ENCODE results near the gene WNT7A. TPM values are rescaled to one million over a fixed set of nuclear protein-coding genes. Genes with fewer than 3 reads are reported as not detected.

WNT7A gene
- total RNA-seq, 2 experiments from 2014 or later: 22.4 to 24.7 TPM

DNA sequence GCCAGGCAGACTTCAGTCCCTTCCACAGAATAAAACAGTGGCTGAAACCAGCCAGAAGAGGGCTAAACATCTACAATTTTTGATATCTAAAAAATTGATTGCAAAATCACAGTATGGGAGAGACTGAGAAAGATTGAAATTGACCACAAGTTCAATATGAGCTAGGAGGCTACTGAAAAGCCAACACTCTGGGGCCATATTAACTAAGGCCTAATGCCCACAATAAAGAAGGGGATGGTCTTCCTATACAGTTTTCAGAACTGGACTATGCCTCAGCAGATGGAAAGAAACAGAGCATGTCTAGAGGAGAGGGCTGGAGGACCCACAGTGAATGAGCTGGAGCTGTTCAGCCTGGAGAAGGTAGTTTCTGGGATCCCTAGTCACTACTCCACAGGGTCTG, 53.2 kb downstream of the WNT7A start:
- TF ChIP-seq, protein P1, sequence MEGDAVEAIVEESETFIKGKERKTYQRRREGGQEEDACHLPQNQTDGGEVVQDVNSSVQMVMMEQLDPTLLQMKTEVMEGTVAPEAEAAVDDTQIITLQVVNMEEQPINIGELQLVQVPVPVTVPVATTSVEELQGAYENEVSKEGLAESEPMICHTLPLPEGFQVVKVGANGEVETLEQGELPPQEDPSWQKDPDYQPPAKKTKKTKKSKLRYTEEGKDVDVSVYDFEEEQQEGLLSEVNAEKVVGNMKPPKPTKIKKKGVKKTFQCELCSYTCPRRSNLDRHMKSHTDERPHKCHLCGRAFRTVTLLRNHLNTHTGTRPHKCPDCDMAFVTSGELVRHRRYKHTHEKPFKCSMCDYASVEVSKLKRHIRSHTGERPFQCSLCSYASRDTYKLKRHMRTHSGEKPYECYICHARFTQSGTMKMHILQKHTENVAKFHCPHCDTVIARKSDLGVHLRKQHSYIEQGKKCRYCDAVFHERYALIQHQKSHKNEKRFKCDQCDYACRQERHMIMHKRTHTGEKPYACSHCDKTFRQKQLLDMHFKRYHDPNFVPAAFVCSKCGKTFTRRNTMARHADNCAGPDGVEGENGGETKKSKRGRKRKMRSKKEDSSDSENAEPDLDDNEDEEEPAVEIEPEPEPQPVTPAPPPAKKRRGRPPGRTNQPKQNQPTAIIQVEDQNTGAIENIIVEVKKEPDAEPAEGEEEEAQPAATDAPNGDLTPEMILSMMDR (IDR thresholded peaks at IDR 0.05): no peak
- no peaks in the 10 kb centered on the region for H3K27me3 ChIP-seq (ENCODE audit: control insufficient read depth in 1 of 2, insufficient read depth in 2 of 2, low read length in 2 of 2)
- CTCF ChIA-PET: interaction anchor here (3.8 kb wide), 1 partner anchor 54 kb away, joined by 14 read pairs; the partner anchor contains the start of gene WNT7A
- intact Hi-C loops (cut with DNase I, micrococcal nuclease): loop anchor here (5.0 kb wide), 1 partner anchor 56 kb away; the partner anchor contains the start of gene WNT7A (in 2 of the 2)
- no peaks in the 10 kb centered on the region for H3K4me1 ChIP-seq (ENCODE audit: insufficient read depth, low read length)
- H3K27ac ChIP-seq (ENCODE audit: low read depth in 1 of 2, low read length in 2 of 2): no peak overlapping the region
- ATAC-seq (ENCODE audit: poor library complexity) (no peak), DNase-seq (no peak)
- no peaks in the 10 kb centered on the region for H3K9me3 Mint-ChIP-seq
- POLR2A ChIA-PET: interaction anchor here (0.7 kb wide), 1 partner anchor 172 kb away, joined by 3 read pairs; no protein-coding TSS in a partner anchor
- no peak overlapping the region for H3K4me3 Mint-ChIP-seq
- no peaks in the 10 kb centered on the region for H3K27me3 Mint-ChIP-seq
- peaks cover 0 to 5% of the 10 kb centered on the region in 2 experiments for H3K9me3 ChIP-seq (ENCODE audit: control insufficient read depth in 1 of 2, insufficient read depth in 1 of 2, low read length in 2 of 2)
- H3K4me3 ChIP-seq (ENCODE audit: low read length): no peak overlapping the region
- peaks cover 61% of the 10 kb centered on the region for H3K36me3 Mint-ChIP-seq (ENCODE audit: low read depth)
- peaks cover 12% of the 10 kb centered on the region for H3K4me1 Mint-ChIP-seq (ENCODE audit: low read depth)
- H3K36me3 ChIP-seq (ENCODE audit: insufficient read depth, low read length): peaks cover 7% of the 10 kb centered on the region
- H3K27ac Mint-ChIP-seq: peak overlapping the region; percentile 22

DNA sequence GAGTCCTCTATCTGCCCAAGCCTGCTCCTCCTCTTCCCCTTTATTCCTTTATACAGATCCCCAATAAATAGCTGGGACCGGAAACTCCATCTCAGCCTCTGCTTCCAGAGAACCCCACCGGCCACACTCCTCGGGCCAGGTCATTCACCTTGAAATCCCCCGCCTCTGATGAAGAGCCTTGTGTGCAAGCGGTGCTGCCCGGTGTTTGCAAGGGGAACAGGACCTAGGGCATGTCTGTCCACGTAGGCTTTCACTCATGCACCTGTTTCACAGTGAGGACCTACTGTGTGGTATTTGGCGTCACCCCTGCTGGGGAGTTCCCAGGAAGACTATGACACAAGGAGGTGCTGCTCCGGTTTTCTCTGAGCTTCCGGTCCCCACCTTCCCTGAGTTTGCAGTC, 54.0 kb downstream of the WNT7A start:
- Histone ChIP-seq H3K27ac (ENCODE audit: low read depth in 1 of 2, low read length in 2 of 2) (no peak overlapping the region), H3K27me3 (ENCODE audit: control insufficient read depth in 1 of 2, insufficient read depth in 2 of 2, low read length in 2 of 2) (no peaks in the 10 kb centered on the region), H3K9me3 (ENCODE audit: control insufficient read depth in 1 of 2, insufficient read depth in 1 of 2, low read length in 2 of 2) (peaks cover 0 to 7% of the 10 kb centered on the region in 2 experiments), H3K36me3 (ENCODE audit: insufficient read depth, low read length) (peaks cover 5% of the 10 kb centered on the region), H3K4me1 (ENCODE audit: insufficient read depth, low read length) (peaks cover 5% of the 10 kb centered on the region), H3K4me3 (ENCODE audit: low read length) (no peak overlapping the region)
- POLR2A ChIA-PET: no interaction called here
- CTCF ChIA-PET: interaction anchor here (3.8 kb wide), 1 partner anchor 55 kb away, joined by 14 read pairs; the partner anchor contains the start of gene WNT7A
- Mint-ChIP-seq H3K9me3 (no peaks in the 10 kb centered on the region), H3K4me3 (no peak overlapping the region), H3K36me3 (ENCODE audit: low read depth) (peaks cover 66% of the 10 kb centered on the region), H3K27ac (no peak overlapping the region), H3K4me1 (ENCODE audit: low read depth) (peaks cover 16% of the 10 kb centered on the region), H3K27me3 (no peaks in the 10 kb centered on the region)
- intact Hi-C loops (cut with DNase I, micrococcal nuclease): loop anchor here (5.0 kb wide), 1 partner anchor 56 kb away; the partner anchor contains the start of gene WNT7A (in 2 of the 2)
- no peak for DNase-seq
- no peak for ATAC-seq (ENCODE audit: poor library complexity)
- TF ChIP-seq, protein P1 (IDR thresholded peaks at IDR 0.05): no peak

DNA sequence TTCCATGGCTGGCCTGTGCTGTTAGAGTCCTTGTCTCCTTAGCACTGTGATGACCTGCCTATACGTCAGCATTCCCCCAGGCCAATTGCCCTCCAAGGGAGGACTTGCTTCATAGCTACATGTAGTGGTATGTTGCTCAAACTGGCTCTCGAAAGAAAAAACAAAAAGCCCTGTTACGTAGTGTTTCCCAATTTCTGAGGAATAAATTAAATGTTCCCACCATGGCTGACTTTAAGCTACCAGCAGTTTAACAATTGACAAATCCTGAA, 54.6 kb downstream of the WNT7A start:
- Histone ChIP-seq H3K27me3 (ENCODE audit: control insufficient read depth in 1 of 2, insufficient read depth in 2 of 2, low read length in 2 of 2) (no peaks in the 10 kb centered on the region), H3K4me1 (ENCODE audit: insufficient read depth, low read length) (peaks cover 5% of the 10 kb centered on the region), H3K36me3 (ENCODE audit: insufficient read depth, low read length) (peaks cover 5% of the 10 kb centered on the region), H3K4me3 (ENCODE audit: low read length) (no peak overlapping the region), H3K27ac (ENCODE audit: low read depth in 1 of 2, low read length in 2 of 2) (no peak overlapping the region), H3K9me3 (ENCODE audit: control insufficient read depth in 1 of 2, insufficient read depth in 1 of 2, low read length in 2 of 2) (peaks cover 0 to 9% of the 10 kb centered on the region in 2 experiments)
- H3K27ac Mint-ChIP-seq: no peak overlapping the region
- H3K4me3 Mint-ChIP-seq: no peak overlapping the region
- ChIA-PET CTCF (no interaction called here), POLR2A (no interaction called here)
- DNase-seq (no peak), ATAC-seq (ENCODE audit: poor library complexity) (no peak)
- no peaks in the 10 kb centered on the region for H3K27me3 Mint-ChIP-seq
- intact Hi-C loops (cut with DNase I, micrococcal nuclease): loop anchor here (5.0 kb wide), 1 partner anchor 57 kb away; the partner anchor contains the start of gene WNT7A (in 2 of the 2)
- peaks cover 17% of the 10 kb centered on the region for H3K4me1 Mint-ChIP-seq (ENCODE audit: low read depth)
- H3K36me3 Mint-ChIP-seq (ENCODE audit: low read depth): peaks cover 69% of the 10 kb centered on the region
- TF ChIP-seq, protein P1 (IDR thresholded peaks at IDR 0.05): no peak
- H3K9me3 Mint-ChIP-seq: no peaks in the 10 kb centered on the region

All from CD4-positive, alpha-beta T cell (primary cell).